GM21619 (cell line): ENCODE data around the gene NFX1.
"Not testable (repeated sequence)": the region's sequence is repeated elsewhere in the genome, so short reads cannot be mapped to it uniquely, and the experiment has no call there.

Experiments used
- ATAC-seq: cut with Tn5 transposase; IDR thresholded peaks from one replicate; pipeline ENCODE4 v1.9.1; 2021; ENCODE audit not compliant: unreplicated experiment

Gene NFX1

DNA sequence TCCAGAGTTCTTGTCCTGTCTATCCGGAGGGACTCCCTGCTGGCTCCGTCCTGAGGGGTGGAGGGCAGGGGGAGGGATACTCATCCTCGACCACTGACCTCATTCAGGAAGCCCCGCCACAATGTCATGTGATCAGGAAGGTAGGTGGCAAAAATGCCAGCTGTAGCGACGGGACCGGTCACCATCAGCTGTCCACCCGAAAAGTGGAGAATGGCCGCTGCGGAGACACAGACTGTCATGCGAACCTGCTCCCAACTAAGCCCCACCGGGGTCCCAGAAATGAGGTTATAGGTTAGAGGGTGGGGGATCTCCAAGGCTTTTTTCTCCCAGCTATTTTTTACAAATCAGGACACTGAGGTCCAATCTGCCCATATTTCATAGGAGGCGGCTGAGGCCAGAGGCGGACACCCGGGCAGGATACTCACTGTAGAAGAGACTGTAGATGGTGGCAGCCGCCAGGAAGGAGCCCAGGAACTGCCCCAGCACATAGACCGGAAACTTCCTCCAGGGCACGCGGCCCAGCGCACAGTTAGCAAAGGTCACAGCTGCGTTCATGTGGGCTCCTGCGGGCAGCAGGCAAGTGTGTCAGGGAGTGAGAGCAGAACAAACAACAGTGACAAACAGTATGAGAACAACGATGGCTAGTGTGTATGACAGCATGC lies 95.8 kb downstream of the NFX1 start:
- ATAC-seq: not testable (repeated sequence)

DNA sequence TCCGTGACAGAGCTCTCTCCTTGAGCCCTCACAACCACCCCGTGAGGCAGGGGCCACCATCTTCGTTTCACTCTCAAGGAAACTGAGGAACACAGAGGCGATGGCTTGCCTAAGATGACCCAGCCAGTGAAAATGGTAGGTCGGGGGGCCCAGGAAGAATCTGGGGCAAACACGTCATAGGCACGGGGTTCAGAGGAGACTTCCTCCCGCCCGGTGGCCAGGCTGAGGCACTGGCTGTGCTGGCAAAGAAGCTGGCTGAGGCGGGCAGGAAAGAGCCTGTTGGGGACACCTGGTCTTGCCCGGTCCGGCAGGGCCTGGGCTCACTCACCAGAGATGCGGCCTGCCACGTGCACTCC lies 96.3 kb downstream of the NFX1 start:
- ATAC-seq: not testable (repeated sequence)

DNA sequence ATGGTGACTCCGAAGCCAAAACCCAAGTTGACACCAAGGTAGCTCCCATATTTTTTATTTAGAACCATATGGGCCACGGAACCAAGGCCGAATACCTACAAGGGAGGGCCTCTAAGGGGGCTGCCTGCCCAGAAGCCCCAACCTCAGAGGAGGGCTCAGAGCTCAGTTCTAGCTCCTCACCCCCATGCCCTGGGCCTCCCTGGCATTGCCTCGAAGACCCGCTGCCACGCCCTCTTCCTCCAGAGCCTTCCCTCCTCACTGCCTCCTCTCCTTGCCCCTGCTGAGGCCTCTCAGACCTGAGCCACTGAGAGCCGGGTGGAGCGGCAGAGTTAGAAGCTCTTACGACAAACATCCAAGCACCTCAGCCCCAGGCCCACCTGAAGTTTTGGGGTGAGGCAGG lies 96.7 kb downstream of the NFX1 start:
- not testable (repeated sequence) for ATAC-seq

DNA sequence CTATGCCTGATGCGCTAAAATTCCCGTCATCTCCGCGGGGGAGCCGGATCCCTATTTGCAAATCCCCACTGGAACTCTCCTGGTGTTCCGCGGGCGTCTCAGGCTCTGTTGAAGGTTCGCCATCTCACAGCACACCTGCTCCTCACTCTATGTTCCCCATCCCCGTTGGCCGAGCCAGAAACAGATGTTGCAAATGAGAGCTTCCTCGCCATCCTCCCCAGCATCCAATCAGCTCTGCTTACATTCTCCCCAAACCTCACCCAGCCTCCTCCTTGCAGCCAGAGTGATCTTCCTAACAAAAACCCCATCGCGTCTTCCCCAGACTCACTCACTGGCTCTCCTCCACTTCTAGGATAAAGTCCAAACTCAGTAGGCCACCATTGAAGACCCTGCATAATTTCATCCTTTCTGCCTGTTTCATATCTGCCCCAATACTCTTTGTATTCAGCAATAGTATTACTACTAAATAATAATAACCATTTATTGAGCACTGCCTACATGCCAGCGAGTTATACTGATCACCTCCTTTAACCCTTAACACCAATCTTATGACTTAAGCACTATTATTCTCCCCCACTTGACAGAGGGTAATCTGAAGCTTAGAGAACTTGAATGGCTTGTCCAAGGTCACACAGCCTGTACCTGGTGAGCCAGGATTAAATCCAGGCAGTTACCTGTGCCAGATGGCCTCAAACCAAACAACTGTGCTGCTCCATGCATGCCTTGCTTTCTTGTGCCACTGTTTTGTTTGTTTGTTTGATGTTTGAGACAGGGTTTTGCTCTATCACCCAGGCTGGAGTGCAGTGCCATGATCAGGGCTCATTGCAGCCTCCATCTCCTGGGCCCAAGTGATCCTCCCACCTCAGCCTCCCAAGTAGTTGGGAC lies 98.0 kb downstream of the NFX1 start:
- ATAC-seq: no peak

DNA sequence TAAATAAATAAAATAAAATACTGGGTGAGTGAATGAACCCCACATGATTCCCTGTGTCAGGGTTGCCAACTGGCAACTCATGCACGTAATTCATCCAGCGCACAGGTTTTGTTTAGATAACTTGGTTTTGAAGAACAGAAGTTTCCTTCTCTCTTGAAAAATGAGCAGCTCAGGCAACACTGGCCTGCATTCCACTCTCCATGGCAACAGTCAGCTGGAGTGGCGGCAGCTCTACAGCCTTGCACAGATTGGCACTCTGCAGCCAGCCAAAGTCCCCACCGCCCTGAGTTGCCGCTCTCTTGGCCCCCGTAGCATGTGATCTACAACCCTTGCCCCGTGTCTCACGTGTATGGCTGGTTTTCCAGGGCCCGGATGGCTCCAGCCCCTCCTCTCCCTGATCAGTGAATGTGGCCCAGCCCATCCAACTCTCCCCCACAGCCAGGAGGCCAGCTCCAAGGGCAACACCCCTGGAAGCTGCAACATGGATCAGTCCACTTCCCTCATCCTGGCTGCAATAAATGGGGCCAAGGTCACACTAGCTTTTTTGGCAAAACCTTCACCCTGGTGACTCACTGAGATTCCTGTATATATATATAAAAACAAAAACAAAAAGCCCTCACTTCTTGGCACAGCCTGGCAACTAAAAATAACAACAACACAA lies 100.9 kb downstream of the NFX1 start:
- ATAC-seq: not testable (repeated sequence)

DNA sequence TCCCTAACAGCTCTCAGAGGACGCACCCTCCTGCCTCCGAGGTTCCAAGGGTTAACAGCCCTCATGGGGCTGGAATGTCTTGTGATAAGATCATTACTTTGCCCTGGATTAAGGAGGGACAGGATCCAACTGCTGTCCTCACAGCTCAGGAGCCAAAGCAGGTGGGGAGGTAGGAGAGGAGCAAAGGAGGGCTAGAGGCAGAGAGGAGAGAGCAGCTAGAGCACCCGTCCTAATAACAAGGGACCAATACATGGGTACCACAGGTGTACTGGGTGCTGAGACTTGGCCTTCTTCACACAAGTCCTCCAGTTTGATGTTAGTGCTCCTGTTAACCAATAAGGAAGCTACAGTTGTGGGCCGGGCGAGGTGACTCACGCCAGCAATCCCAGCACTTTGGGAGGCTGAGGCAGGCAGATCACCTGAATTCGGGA lies 102.3 kb downstream of the NFX1 start:
- not testable (repeated sequence) for ATAC-seq

DNA sequence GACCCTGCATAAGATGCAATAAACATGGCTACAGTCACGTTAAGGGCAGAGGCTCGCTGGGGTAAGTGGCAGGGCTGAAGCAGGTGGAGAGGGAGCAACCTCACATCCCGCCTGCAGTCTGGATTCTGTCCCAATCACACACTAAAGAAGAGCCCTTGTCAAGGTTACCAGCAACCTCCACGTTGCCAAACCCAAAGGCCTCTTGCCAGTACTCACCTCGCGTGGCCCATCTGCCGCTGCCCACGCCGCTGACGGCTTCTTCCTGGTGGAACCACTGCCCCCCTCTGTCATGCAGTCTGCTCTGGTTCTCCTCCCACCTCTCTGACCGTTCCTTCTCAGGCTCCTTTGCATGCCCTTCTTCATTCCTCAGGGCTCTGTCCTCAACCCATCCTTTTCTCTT lies 103.3 kb downstream of the NFX1 start:
- ATAC-seq: no peak

DNA sequence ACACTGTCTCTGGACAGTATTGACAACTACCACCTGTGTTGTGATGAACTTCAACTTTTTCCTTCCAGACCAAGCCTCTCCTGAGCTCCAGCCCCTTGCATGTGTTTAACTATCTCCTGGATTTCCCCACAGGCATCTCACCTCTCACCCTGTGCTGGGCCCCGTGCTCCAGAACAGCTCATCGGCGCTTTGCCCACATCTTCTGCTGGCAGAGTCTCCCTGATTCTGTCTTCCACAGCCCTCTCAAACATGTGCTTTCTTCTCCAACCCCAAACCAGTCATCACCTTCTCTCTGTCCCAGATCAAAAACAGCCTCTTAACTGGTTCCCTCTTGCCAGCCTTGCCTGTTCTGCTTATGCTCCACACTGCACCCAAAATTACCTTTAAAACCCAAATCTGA lies 103.7 kb downstream of the NFX1 start:
- not testable (repeated sequence) for ATAC-seq

DNA sequence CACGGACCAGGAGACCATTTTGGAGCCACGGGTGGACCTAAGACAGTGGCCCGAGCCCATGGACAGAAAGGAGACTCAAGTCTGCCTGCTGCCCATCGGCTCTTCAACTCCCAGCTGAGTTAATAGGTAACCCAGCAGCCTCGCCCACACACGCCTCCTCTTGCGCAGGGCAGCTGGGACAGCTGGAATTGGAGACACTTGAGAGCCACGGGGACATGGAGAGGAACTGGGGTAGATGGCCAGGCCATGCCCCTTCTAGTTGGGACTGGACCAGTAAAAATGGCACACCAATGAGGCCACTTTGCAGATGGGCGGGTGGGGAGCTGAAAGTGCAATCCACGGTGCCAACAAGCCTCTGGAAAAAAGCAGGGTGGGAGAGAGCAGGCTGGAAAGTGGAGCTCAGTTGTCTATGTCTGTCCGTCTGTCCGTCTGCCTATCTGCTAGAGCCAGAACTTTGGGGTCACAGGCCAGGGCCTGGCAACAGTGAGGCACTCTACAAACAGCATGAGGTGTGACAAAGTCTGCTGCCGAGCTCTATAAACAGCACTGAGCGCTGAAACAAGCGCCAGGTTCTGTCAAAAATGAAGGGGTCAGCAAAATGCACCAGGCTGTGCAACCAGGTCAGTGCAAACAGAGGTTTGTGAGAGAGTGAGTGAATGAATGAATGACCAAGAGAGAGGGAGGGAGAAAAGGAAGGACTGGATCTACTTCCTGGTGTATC lies 105.0 kb downstream of the NFX1 start:
- ATAC-seq: not testable (repeated sequence)

DNA sequence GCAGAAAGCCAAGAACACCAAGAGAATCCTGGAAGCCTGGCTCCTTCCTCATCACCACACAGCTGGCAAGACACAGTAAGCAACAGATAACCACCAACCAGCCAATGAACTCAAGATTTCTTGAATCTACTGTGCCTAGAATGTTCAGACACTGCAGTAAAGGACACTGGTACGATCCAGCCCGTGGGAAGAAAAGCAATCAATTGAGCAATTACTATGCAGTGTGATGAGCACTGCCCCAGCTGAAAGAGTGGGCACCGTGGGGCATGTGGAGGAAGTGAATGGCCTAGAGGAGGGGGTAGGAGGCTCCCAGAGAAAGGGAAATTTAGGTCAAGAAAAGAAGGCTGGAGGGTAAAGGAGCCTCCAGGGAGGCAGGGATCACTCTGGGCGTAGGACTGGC lies 107.5 kb downstream of the NFX1 start:
- not testable (repeated sequence) for ATAC-seq

DNA sequence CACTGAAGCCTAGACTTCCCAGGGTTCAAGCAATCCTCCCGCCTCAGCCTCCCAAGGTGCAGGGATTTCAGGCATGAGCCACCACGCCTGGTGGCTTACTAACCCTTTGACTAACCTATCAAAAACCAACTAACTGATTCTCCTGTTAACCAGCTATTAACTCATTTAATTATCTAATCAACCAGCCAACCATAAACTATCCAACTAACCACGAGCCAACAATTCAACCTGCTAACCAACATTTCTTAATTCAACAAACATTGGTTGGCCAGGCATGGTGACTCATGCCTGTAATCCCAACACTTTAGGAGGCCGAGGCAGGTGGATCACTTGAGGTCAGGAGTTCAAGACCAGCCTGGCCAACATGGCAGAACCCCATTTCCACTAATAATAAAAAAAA lies 108.7 kb downstream of the NFX1 start:
- ATAC-seq: not testable (repeated sequence)

DNA sequence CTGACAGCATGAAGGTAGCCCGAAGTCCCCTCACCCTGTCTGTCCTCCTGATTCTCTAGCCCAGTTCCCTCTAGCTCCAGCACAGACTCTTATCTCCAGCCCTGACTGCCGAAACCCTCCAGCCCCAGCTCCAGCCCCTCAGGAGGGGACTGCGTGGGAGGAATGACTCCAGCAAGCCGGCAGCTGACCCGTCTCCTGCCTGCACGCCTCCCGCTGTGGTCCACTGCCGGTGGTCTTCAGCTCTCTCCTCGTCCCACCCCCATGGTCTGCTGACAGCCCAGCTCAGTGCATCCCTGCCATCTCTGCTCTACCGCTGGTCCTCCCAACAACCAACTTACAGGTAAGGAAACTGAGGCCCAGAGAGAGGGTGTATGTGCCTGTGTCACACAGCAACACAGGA lies 111.5 kb downstream of the NFX1 start:
- ATAC-seq: not testable (repeated sequence)

DNA sequence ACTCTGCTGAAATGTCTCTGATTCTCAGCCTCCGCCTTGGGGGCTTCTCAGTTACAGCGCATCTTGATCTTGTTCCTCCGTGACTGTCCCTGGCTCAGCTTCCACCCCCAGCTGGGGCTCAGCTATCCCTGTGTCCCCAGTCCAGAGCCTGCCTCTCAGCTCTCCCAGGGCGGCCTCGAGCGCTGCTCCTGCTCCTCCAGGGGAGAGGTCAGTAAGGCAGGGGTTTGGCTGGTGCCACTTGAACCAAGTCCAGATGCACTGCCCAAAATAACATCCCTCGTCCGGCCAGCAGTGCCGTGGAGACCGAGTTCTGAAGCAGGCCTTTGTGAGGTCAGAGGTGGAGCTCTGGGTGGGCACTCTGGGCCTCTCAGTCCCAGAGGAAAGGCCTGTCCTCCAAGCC lies 112.1 kb downstream of the NFX1 start, which contains the start of gene AQP7:
AQP7 (minus strand) TSS at position 198 of the 400 bp plus-strand sequence. CDS start 1,306 bp downstream, outside the sequence.
- ATAC-seq: not testable (repeated sequence)

DNA sequence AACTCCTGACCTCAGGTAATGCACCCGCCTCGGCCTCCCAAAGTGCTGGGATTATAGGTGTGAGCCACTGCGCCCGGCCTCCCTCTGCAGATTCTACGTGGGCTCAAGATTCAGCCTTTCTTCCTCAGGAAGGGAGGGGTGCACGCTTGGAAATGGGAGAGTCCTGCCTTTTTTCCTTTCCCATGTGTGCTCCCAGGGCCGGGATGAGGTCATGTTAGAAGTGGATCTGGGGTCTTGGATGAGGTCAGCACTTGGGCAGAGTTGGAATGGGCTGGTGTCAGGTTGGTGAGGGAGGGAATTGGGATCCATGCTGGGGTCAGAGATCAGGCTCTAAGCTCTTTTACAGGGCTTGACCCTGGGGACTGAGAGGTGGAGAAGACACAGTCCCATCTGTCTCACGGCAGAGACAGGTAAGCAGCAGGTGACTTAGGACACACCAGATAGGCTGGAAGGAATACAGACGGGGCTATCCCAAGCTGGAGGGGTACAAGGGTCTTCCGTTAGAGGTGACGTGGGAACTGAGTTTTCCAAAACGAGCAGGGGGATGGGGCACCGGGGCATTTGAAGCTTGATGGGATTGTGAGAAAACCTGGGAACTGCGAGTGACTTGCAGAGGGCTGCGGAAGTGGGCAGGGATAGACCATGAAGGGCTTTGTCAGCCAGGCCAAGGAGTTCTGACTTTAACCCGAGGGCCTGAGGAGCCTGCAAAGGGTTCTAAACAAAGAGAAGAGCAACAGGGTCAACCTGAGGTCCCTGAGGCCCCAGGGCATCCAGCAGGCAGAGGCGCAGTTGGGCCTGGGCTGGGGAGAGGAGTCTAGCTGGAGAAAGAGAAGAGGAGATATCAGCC lies 113.8 kb downstream of the NFX1 start:
- no peak for ATAC-seq

DNA sequence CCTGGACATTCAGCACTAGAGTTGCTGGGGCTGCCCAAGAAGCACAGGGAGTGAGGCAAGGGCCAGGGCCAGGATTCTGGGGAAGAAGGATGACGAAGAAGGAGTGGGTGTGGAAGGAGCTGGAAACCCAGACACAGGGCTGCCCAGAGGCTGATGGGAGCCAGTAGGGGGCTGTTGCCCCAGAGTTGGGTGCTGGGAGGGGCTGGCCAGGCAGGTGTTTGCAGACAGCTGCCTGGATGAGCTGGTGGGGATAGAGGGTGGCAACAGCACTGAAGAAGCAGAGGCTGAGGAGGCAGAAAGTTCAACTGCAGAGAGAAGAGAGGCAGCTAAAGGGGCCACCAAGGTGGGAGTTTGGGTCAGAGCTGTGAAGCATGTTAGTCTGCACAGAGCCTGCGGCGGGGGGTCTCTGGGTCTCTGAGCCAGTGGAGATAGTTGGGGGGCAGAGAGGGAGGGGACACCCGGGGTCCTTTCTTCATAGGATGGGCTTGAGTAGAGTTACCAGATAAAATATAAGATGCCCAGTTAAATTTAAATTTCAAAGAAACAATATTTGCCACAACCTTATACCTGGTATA lies 114.6 kb downstream of the NFX1 start:
- ATAC-seq: no peak

DNA sequence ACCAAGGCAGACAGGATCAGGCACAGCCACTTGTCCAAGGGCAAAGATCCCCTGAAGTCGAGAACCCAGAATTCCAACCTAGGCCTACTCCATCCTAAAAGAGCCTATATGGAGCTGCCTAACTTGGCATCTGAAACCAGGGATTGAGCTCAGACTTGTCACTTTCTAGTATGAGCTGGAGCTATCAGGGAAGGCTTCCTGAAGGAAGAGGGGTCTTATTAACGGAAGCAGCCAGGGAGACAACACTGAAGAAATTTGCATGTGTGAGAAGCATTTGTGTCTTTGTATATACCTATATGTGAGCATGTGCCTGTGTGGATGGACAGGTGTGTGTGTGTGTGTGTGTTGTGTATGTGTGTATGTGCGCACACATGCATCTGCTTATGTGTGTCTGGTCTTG lies 116.7 kb downstream of the NFX1 start:
- no peak for ATAC-seq

DNA sequence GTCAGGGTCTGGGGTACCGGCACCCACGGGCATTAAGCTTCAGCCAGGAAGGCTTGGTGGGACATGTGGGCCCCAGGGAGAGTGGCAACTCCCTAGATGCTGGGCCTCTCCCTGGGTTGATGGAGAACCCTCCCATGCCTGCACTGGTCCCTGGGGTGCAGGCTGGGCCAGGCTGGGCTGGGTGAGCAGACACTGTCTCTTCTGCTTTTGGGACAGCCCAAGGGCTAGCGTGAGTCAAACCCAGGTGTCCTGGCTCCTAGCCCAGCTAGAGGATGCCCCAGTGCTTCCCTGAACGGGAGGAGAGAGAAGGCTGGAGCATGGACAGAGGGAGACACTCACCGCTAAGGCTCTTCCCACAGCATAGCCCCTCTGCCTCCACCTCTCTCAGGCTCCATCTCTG lies 117.8 kb downstream of the NFX1 start:
- no peak for ATAC-seq

DNA sequence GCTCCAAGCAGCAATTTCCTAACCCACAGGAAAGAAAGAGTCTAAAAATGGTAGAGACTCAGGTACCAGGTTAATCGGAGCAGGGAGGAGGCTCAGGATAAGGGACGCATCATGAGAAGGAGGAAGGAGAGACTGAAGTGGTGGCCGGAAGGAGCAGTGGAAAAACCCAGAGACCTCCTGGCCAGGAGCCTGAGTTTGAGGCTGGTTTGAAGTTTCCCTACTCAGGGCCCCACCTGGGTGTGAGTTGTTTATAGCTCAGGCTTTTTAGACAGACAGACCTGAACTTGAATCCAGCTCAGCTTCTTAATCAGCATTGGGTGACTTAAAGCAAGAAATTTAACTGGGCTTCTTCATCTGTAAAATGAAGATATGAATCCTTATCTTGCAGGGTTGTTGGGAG lies 124.0 kb downstream of the NFX1 start:
- ATAC-seq: no peak

DNA sequence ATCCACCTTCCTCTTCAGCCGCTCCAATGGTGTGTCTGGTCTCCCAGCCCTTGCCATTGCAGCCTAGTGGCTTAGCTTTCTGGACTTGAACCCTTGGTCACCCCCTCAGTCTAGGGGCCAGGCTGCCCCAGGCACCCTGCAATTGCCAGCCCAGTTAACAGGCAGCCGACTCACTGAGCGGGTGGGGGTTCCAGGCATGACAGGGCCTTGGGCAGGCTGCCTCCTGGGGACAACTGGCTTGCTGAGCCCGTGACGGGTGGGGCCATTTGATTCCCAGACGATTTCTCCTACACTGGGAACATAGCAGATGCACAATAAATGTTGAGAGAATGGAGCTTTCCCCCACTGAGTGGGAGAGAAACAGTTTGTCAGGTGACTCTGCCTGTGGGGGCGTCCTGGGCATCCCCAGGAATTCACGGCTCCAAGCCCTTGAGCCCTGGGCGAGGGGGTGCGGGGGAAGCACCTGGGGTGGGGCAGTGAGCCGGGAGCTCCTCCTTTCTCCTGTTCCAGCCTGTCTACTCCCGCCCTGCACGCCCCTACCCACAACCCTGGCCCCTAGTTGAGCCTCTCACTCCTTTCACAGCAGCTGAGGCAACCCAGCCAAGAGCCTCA lies 124.7 kb downstream of the NFX1 start:
- no peak for ATAC-seq
